ENCODE results near the gene KIAA1210. TPM values are rescaled to one million over a fixed set of nuclear protein-coding genes. Genes with fewer than 3 reads are reported as not detected.

Gene KIAA1210
- total and polyA plus RNA-seq, 2 of the 13 experiments (the other 11 are each of a cell fraction or from before 2014, with no cell fraction given), result not detected

GRCh38 chrX:119168104-119168503 is 40.5 kb upstream of the KIAA1210 start:
- WGBS (ENCODE audit: low lambda C conversion rate), result 0% methylated on average over 1 of the region's 2 CpGs
- POLR2A ChIA-PET, result no interaction called here

More at GRCh38 chrX:119168104-119168503, 40.5 kb upstream of the KIAA1210 start:
- no peak for FAIRE-seq
- H3K9ac ChIP-seq (ENCODE audit: insufficient read depth, low read depth, low read length), result no peak overlapping the region
- H3K4me2 ChIP-seq (ENCODE audit: low read depth, low read length), result no peak overlapping the region
- H2AFZ ChIP-seq (ENCODE audit: low read length), result no peak overlapping the region
- H3K36me3 ChIP-seq (replicated peaks in 1 of 2; ENCODE audit: control insufficient read depth in 1 of 2, insufficient read depth in 2 of 2, low read length in 2 of 2), result no peaks in the 10 kb centered on the region
- no peak overlapping the region for H3K27ac ChIP-seq (ENCODE audit: extremely low read length, insufficient read depth, low read length)
- H3K9me3 ChIP-seq (ENCODE audit: low read length), result no peaks in the 10 kb centered on the region
- intact Hi-C loops (cut with micrococcal nuclease; ENCODE audit: unreplicated experiment), result no loop called here
- no peaks in the 10 kb centered on the region for H3K27me3 ChIP-seq (ENCODE audit: control insufficient read depth in 1 of 2, insufficient read depth in 2 of 2, low read length in 2 of 2)
- H3K4me1 ChIP-seq (ENCODE audit: insufficient read depth, low read length), result no peaks in the 10 kb centered on the region
- H3K4me3 ChIP-seq (replicated peaks in 1 of 3; ENCODE audit: insufficient read depth in 1 of 3, low read depth in 2 of 3, low read length in 3 of 3), result no peak overlapping the region
- CTCF ChIA-PET (ENCODE audit: low intra/inter-chr PET ratio, low total read pairs), result no interaction called here
- BruUV-seq (replicated peaks), result no TSS peak
- no peak for DNase-seq (ENCODE audit: low spot score)
- in situ Hi-C loops (cut with HindIII; ENCODE audit: extremely low pct_ligation_motif_present, low pct_unique_long_range_greater_than_20kb), result no loop called here
- no peak for ATAC-seq
- H4K20me1 ChIP-seq (ENCODE audit: insufficient read depth, low read length), result no peaks in the 10 kb centered on the region
- TF ChIP-seq TERF1 (CRISPR knock-in tag; IDR thresholded peaks at IDR 0.05), result no peak
- TF ChIP-seq, protein P1, sequence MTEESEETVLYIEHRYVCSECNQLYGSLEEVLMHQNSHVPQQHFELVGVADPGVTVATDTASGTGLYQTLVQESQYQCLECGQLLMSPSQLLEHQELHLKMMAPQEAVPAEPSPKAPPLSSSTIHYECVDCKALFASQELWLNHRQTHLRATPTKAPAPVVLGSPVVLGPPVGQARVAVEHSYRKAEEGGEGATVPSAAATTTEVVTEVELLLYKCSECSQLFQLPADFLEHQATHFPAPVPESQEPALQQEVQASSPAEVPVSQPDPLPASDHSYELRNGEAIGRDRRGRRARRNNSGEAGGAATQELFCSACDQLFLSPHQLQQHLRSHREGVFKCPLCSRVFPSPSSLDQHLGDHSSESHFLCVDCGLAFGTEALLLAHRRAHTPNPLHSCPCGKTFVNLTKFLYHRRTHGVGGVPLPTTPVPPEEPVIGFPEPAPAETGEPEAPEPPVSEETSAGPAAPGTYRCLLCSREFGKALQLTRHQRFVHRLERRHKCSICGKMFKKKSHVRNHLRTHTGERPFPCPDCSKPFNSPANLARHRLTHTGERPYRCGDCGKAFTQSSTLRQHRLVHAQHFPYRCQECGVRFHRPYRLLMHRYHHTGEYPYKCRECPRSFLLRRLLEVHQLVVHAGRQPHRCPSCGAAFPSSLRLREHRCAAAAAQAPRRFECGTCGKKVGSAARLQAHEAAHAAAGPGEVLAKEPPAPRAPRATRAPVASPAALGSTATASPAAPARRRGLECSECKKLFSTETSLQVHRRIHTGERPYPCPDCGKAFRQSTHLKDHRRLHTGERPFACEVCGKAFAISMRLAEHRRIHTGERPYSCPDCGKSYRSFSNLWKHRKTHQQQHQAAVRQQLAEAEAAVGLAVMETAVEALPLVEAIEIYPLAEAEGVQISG (CRISPR knock-in tag; IDR thresholded peaks at IDR 0.05), result no peak
- no peak for TF ChIP-seq SCMH1 (CRISPR knock-in tag; IDR thresholded peaks at IDR 0.05; ENCODE audit: borderline replicate concordance)
- TF ChIP-seq ZNF572 (CRISPR knock-in tag; IDR thresholded peaks at IDR 0.05), result no peak
- no peak for TF ChIP-seq RBM22 (optimal IDR thresholded peaks at IDR 0.05; ENCODE audit: low read length)
- no peak for TF ChIP-seq MED1 (CRISPR knock-in tag; IDR thresholded peaks at IDR 0.05)
- TF ChIP-seq ADNP (CRISPR knock-in tag; IDR thresholded peaks at IDR 0.05), result no peak
- no peak for TF ChIP-seq HDAC1 (CRISPR knock-in tag; IDR thresholded peaks at IDR 0.05)
- no peak for TF ChIP-seq ZNF672 (CRISPR knock-in tag; IDR thresholded peaks at IDR 0.05)
- no peak for TF ChIP-seq ZNF597 (CRISPR knock-in tag; IDR thresholded peaks at IDR 0.05)
- TF ChIP-seq ZKSCAN8 (CRISPR knock-in tag; IDR thresholded peaks at IDR 0.05; ENCODE audit: borderline replicate concordance), result no peak
- TF ChIP-seq ZNF772 (CRISPR knock-in tag; IDR thresholded peaks at IDR 0.05), result no peak
- H3K79me2 ChIP-seq (ENCODE audit: insufficient read depth, low read length), result no peaks in the 10 kb centered on the region
